HEK293T (cell line): ENCODE measurements around the gene CALCR.

ENCODE experiments used
- ARNT ChIP-seq: fragments of 450-650 bp; IDR thresholded peaks from 2 replicates; pipeline ENCODE4 v1.6.1; 2017; ENCODE audit warnings: mild to moderate bottlenecking
- BHLHE40 ChIP-seq: fragments of 450-650 bp; IDR thresholded peaks from 2 replicates; pipeline ENCODE4 v1.6.1; 2016; ENCODE audit warnings: mild to moderate bottlenecking, moderate library complexity, borderline replicate concordance
- FOXA1 ChIP-seq: fragments of 450-650 bp; IDR thresholded peaks from 2 replicates; pipeline ENCODE4 v1.6.1; 2016; ENCODE audit warnings: mild to moderate bottlenecking
- FOXM1 ChIP-seq: fragments of 450-650 bp; IDR thresholded peaks from 2 replicates; pipeline ENCODE4 v1.6.1; 2017; ENCODE audit warnings: mild to moderate bottlenecking, borderline replicate concordance
- NFRKB ChIP-seq: fragments of 450-650 bp; IDR thresholded peaks from 2 replicates; pipeline ENCODE4 v1.6.1; 2016; ENCODE audit warnings: mild to moderate bottlenecking, moderate library complexity
- SP1 ChIP-seq: fragments of 450-650 bp; IDR thresholded peaks from 2 replicates; pipeline ENCODE4 v1.6.1; 2017

DNA sequence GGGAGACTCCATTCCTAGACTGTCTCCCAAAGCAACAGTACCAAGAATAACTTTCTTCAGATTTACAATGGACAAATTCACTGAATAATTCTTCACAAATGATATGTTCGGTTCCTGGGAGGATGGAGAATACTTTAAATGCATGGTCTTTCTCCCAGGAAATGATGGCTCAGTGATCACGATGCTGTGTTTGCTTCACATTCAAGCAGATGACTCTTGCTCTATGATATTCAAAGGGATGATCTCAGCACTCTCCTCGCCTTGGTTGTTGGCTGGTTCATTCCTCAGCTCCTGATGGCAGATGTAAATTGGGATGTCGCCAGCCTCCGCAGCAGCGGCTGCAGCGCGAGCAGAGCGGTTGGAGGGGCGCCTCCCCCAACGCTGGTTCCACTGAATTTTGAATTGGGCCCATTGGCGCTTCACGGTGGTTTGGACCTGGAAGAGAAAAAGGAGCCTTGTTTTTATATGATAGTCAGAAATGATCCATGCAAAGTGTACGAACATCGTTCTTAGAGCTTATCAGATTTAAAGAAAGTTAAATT, 148.3 kb downstream of the CALCR start:
- no peak for TF ChIP-seq NFRKB
- no peak for TF ChIP-seq SP1
- TF ChIP-seq ARNT: no peak
- TF ChIP-seq FOXM1: no peak
- TF ChIP-seq FOXA1: no peak
- no peak for TF ChIP-seq BHLHE40
